Stimulated activated naive CD8-positive, alpha-beta T cell treated with anti-CD3 and anti-CD28 coated beads, Interleukin-15, amount 100 ng/mL, for 72 hours (primary cell): ENCODE data around the gene CTNNAL1.

Experiments
- ATAC-seq: fragments of 150-1000 bp; cut with Tn5 transposase; 2 replicates; pipeline ENCODE4 v1.10.0; 2021; ENCODE audit warnings: mild to moderate bottlenecking, moderate library complexity
- DNase-seq, 2 donors: peaks; one replicate each; pipeline ENCODE4 v3.0.0; 2021 to 2022
- H3K27ac Mint-ChIP-seq, 2 donors: one replicate each; pipeline ENCODE4 v1.8.0; 2022; ENCODE audit warnings: mild to moderate bottlenecking in 2 of 2, mixed read lengths in 2 of 2, moderate library complexity in 2 of 2
- H3K27me3 Mint-ChIP-seq: one replicate; pipeline ENCODE4 v1.8.0; 2022; ENCODE audit warnings: mixed read lengths
- H3K4me1 Mint-ChIP-seq: one replicate; pipeline ENCODE4 v1.8.0; 2022; ENCODE audit warnings: mild to moderate bottlenecking, mixed read lengths
- H3K4me3 Mint-ChIP-seq, 2 donors: one replicate each; pipeline ENCODE4 v1.8.0; 2022; ENCODE audit warnings: mild to moderate bottlenecking in 2 of 2, mixed read lengths in 2 of 2, moderate library complexity in 1 of 2
- H3K9me3 Mint-ChIP-seq, 2 donors: one replicate each; pipeline ENCODE4 v1.8.0; 2022; ENCODE audit warnings: mixed read lengths in 2 of 2

Gene CTNNAL1

GRCh38 chr9:109013679-109014607, 644 bp upstream of the CTNNAL1 start:
- Mint-ChIP-seq H3K4me1 (peaks cover 32% of the 10 kb centered on the region), H3K9me3 (no peaks in the 10 kb centered on the region), H3K4me3 (peak overlapping the region; percentile 76 to 89), H3K27me3 (no peaks in the 10 kb centered on the region), H3K27ac (peak overlapping the region; percentile 67 to 86)
- no peak for ATAC-seq
- no peak for DNase-seq

GRCh38 chr9:109012009-109012875, 1.1 kb downstream of the CTNNAL1 start:
- peak overlapping the region; percentile 86 to 94 for H3K27ac Mint-ChIP-seq
- peak overlapping the region; percentile 91 to 98 for H3K4me3 Mint-ChIP-seq
- H3K9me3 Mint-ChIP-seq: no peaks in the 10 kb centered on the region
- H3K4me1 Mint-ChIP-seq: peaks cover 32% of the 10 kb centered on the region
- peak; percentile 54 for ATAC-seq
- DNase-seq: peak; percentile 46 to 49
- peaks cover 2% of the 10 kb centered on the region for H3K27me3 Mint-ChIP-seq

- Mint-ChIP-seq H3K4me1 (peaks cover 32% of the 10 kb centered on the region), H3K4me3 (peak overlapping the region; percentile 59 to 98), H3K27ac (peak overlapping the region in 1 of 2 donors; percentile 25), H3K27me3 (peaks cover 8% of the 10 kb centered on the region), H3K9me3 (no peaks in the 10 kb centered on the region)
- DNase-seq (no peak), ATAC-seq (no peak)
These were observed 2.0 kb downstream of the CTNNAL1 start for GRCh38 chr9:109011231-109011671.

- H3K4me1 Mint-ChIP-seq: peaks cover 32% of the 10 kb centered on the region
- DNase-seq (peak; percentile 35 to 66), ATAC-seq (peak; percentile 56)
- H3K27ac Mint-ChIP-seq: no peak overlapping the region
- no peaks in the 10 kb centered on the region for H3K9me3 Mint-ChIP-seq
- H3K4me3 Mint-ChIP-seq: peak overlapping the region; percentile 6 to 59
- peaks cover 8% of the 10 kb centered on the region for H3K27me3 Mint-ChIP-seq
These were observed 2.6 kb downstream of the CTNNAL1 start for GRCh38 chr9:109010746-109011145.

- ATAC-seq: no peak
- H3K4me3 Mint-ChIP-seq: no peak overlapping the region
- H3K27me3 Mint-ChIP-seq: peaks cover 8% of the 10 kb centered on the region
- peaks cover 9% of the 10 kb centered on the region for H3K4me1 Mint-ChIP-seq
- DNase-seq: no peak
- peaks cover 0 to 15% of the 10 kb centered on the region in 2 donors for H3K9me3 Mint-ChIP-seq
- no peak overlapping the region for H3K27ac Mint-ChIP-seq
These were observed 7.6 kb downstream of the CTNNAL1 start for GRCh38 chr9:109005678-109006077.

GRCh38 chr9:109003116-109003515, 10.2 kb downstream of the CTNNAL1 start:
- peaks cover 4% of the 10 kb centered on the region for H3K4me1 Mint-ChIP-seq
- no peak for ATAC-seq

GRCh38 chr9:109002141-109002540, 11.2 kb downstream of the CTNNAL1 start:
- Mint-ChIP-seq H3K27me3 (peaks cover 5% of the 10 kb centered on the region), H3K27ac (no peak overlapping the region), H3K9me3 (peaks cover 0 to 20% of the 10 kb centered on the region in 2 donors), H3K4me1 (peaks cover 4% of the 10 kb centered on the region), H3K4me3 (no peak overlapping the region)
- ATAC-seq (no peak), DNase-seq (no peak)

More at GRCh38 chr9:109003116-109003515, 10.2 kb downstream of the CTNNAL1 start:
- H3K27me3 Mint-ChIP-seq: peaks cover 8% of the 10 kb centered on the region
- H3K9me3 Mint-ChIP-seq: peaks cover 0 to 16% of the 10 kb centered on the region in 2 donors
- no peak for DNase-seq
- no peak overlapping the region for H3K27ac Mint-ChIP-seq
- H3K4me3 Mint-ChIP-seq: no peak overlapping the region

- Mint-ChIP-seq H3K4me1 (peaks cover 4% of the 10 kb centered on the region), H3K27ac (no peak overlapping the region), H3K27me3 (no peaks in the 10 kb centered on the region), H3K4me3 (no peak overlapping the region), H3K9me3 (peaks cover 0 to 20% of the 10 kb centered on the region in 2 donors)
- ATAC-seq: peak; percentile 28
- DNase-seq: no peak
These were observed 12.0 kb downstream of the CTNNAL1 start for GRCh38 chr9:109001275-109001676.

- H3K27me3 Mint-ChIP-seq: no peaks in the 10 kb centered on the region
- no peak for ATAC-seq
- H3K9me3 Mint-ChIP-seq: peaks cover 0 to 7% of the 10 kb centered on the region in 2 donors
- H3K4me3 Mint-ChIP-seq: no peak overlapping the region
- H3K27ac Mint-ChIP-seq: no peak overlapping the region
- no peak for DNase-seq
- H3K4me1 Mint-ChIP-seq: peaks cover 4% of the 10 kb centered on the region
These were observed 16.2 kb downstream of the CTNNAL1 start for GRCh38 chr9:108997112-108997511.

- DNase-seq (no peak), ATAC-seq (no peak)
- Mint-ChIP-seq H3K9me3 (peaks cover 0 to 5% of the 10 kb centered on the region in 2 donors), H3K4me1 (peaks cover 4% of the 10 kb centered on the region), H3K27ac (no peak overlapping the region), H3K4me3 (no peak overlapping the region), H3K27me3 (no peaks in the 10 kb centered on the region)
These were observed 16.7 kb downstream of the CTNNAL1 start for GRCh38 chr9:108996643-108997042.

GRCh38 chr9:108994695-108995094, 18.6 kb downstream of the CTNNAL1 start:
- ATAC-seq: no peak
- Mint-ChIP-seq H3K27me3 (no peaks in the 10 kb centered on the region), H3K4me1 (no peaks in the 10 kb centered on the region), H3K9me3 (peaks cover 0 to 5% of the 10 kb centered on the region in 2 donors), H3K27ac (no peak overlapping the region), H3K4me3 (no peak overlapping the region)
- no peak for DNase-seq

- H3K27me3 Mint-ChIP-seq: no peaks in the 10 kb centered on the region
- peaks cover 0 to 7% of the 10 kb centered on the region in 2 donors for H3K9me3 Mint-ChIP-seq
- no peak overlapping the region for H3K4me3 Mint-ChIP-seq
- DNase-seq: no peak
- H3K27ac Mint-ChIP-seq: no peak overlapping the region
- H3K4me1 Mint-ChIP-seq: no peaks in the 10 kb centered on the region
- no peak for ATAC-seq
These were observed 21.8 kb downstream of the CTNNAL1 start for GRCh38 chr9:108991479-108991878.

- no peak for ATAC-seq
- no peaks in the 10 kb centered on the region for H3K27me3 Mint-ChIP-seq
- H3K4me1 Mint-ChIP-seq: no peaks in the 10 kb centered on the region
- no peak overlapping the region for H3K27ac Mint-ChIP-seq
- no peak for DNase-seq
- H3K9me3 Mint-ChIP-seq: peaks cover 0 to 7% of the 10 kb centered on the region in 2 donors
- no peak overlapping the region for H3K4me3 Mint-ChIP-seq
These were observed 29.4 kb downstream of the CTNNAL1 start for GRCh38 chr9:108983885-108984284.

GRCh38 chr9:108980893-108981292, 32.4 kb downstream of the CTNNAL1 start:
- no peaks in the 10 kb centered on the region for H3K4me1 Mint-ChIP-seq
- ATAC-seq (no peak), DNase-seq (no peak)
- H3K9me3 Mint-ChIP-seq: no peaks in the 10 kb centered on the region
- peak overlapping the region in 1 of 2 donors; percentile 63 for H3K27ac Mint-ChIP-seq
- no peak overlapping the region for H3K4me3 Mint-ChIP-seq
- no peaks in the 10 kb centered on the region for H3K27me3 Mint-ChIP-seq

GRCh38 chr9:108978205-108978604, 35.1 kb downstream of the CTNNAL1 start:
- H3K27ac Mint-ChIP-seq: no peak overlapping the region
- no peaks in the 10 kb centered on the region for H3K27me3 Mint-ChIP-seq
- no peaks in the 10 kb centered on the region for H3K4me1 Mint-ChIP-seq

More at GRCh38 chr9:108978205-108978604, 35.1 kb downstream of the CTNNAL1 start:
- no peak for DNase-seq
- Mint-ChIP-seq H3K4me3 (no peak overlapping the region), H3K9me3 (no peaks in the 10 kb centered on the region)
- no peak for ATAC-seq
